LoVo (cell line): ENCODE measurements around the gene ADAMTS9.

Experiments
- DNase-seq: peaks from one replicate; pipeline ENCODE4 v3.0.0-alpha.2; 2016; ENCODE audit warnings: low spot score

Gene ADAMTS9

GRCh38 chr3:64687781-64688604 is at the start of gene ADAMTS9:
ADAMTS9 (minus strand) TSS chr3:64688000; CDS start chr3:64687657, 343 bp downstream.
- DNase-seq = no peak

GRCh38 chr3:64732576-64732975 is 44.8 kb upstream of the ADAMTS9 start:
- no peak for DNase-seq

GRCh38 chr3:64730681-64731080 is 42.9 kb upstream of the ADAMTS9 start:
- no peak for DNase-seq

- no peak for DNase-seq
These were observed 41.2 kb upstream of the ADAMTS9 start for GRCh38 chr3:64728994-64729393.

- no peak for DNase-seq
These were observed 40.6 kb upstream of the ADAMTS9 start for GRCh38 chr3:64728428-64728827.

GRCh38 chr3:64726414-64727090 is 38.8 kb upstream of the ADAMTS9 start:
- DNase-seq = no peak

GRCh38 chr3:64718976-64719375 is 31.2 kb upstream of the ADAMTS9 start:
- no peak for DNase-seq

- no peak for DNase-seq
These were observed 30.2 kb upstream of the ADAMTS9 start for GRCh38 chr3:64717872-64718613.

GRCh38 chr3:64717411-64717810 is 29.6 kb upstream of the ADAMTS9 start:
- no peak for DNase-seq

GRCh38 chr3:64716110-64716710 is 28.4 kb upstream of the ADAMTS9 start:
- DNase-seq = no peak

GRCh38 chr3:64715211-64715982 is 27.6 kb upstream of the ADAMTS9 start:
- no peak for DNase-seq

- no peak for DNase-seq
These were observed 20.7 kb upstream of the ADAMTS9 start for GRCh38 chr3:64708456-64708855.

GRCh38 chr3:64705946-64706345 is 18.1 kb upstream of the ADAMTS9 start:
- DNase-seq = no peak

GRCh38 chr3:64696896-64697295 is 9.1 kb upstream of the ADAMTS9 start:
- DNase-seq = no peak

- DNase-seq = no peak
These were observed 6.3 kb upstream of the ADAMTS9 start for GRCh38 chr3:64694114-64694513.

- DNase-seq = no peak
These were observed 5.2 kb upstream of the ADAMTS9 start for GRCh38 chr3:64693031-64693430.

- no peak for DNase-seq
These were observed 3.3 kb upstream of the ADAMTS9 start for GRCh38 chr3:64691051-64691450.

- no peak for DNase-seq
These were observed 567 bp downstream of the ADAMTS9 start for GRCh38 chr3:64687086-64687780.

- no peak for DNase-seq
These were observed 1.3 kb downstream of the ADAMTS9 start for GRCh38 chr3:64686446-64686908.

- DNase-seq = peak; percentile 24
These were observed 1.9 kb downstream of the ADAMTS9 start for GRCh38 chr3:64685800-64686445.
